PC-9 (cell line): ENCODE data around the gene AGAP1.

Experiments used
- EZH2 ChIP-seq: fragments of 200-600 bp; sonication (generic); IDR thresholded peaks from 2 replicates; pipeline ENCODE4 v1.8.0; 2017; ENCODE audit warnings: antibody characterized with exemption, low read depth
- TF ChIP-seq, protein P1 (sequence below): fragments of 200-600 bp; sonication (generic); conservative IDR thresholded peaks from 2 replicates; pipeline ENCODE4 v1.6.1; 2017; ENCODE audit warnings: mixed run types, antibody characterized with exemption, mild to moderate bottlenecking, moderate library complexity

DNA sequence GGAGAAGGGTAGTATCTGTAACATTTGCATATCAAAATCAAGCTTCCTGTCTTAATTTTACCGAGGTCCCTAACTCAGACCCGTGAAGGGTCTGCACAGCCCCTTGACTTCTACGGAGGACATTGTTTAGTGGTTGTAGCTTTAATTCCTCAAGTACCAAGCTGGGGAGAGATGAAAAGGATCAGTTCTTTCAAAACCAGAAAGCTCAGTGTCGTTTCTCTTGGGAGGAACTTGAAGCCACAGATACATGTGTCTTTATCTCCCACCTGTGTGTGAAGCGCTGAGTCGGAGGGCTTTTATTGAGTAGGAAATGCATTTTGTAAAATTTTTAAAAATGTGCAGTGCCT is 410.7 kb downstream of the AGAP1 start:
- TF ChIP-seq, protein P1, sequence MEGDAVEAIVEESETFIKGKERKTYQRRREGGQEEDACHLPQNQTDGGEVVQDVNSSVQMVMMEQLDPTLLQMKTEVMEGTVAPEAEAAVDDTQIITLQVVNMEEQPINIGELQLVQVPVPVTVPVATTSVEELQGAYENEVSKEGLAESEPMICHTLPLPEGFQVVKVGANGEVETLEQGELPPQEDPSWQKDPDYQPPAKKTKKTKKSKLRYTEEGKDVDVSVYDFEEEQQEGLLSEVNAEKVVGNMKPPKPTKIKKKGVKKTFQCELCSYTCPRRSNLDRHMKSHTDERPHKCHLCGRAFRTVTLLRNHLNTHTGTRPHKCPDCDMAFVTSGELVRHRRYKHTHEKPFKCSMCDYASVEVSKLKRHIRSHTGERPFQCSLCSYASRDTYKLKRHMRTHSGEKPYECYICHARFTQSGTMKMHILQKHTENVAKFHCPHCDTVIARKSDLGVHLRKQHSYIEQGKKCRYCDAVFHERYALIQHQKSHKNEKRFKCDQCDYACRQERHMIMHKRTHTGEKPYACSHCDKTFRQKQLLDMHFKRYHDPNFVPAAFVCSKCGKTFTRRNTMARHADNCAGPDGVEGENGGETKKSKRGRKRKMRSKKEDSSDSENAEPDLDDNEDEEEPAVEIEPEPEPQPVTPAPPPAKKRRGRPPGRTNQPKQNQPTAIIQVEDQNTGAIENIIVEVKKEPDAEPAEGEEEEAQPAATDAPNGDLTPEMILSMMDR, result no peak
- no peak for TF ChIP-seq EZH2
